Activated B cell treated with CpG ODN at 0.5 μM for 24 hours (primary cell): Measurements from ENCODE around the gene SEPTIN8. TPM values are rescaled to one million over a fixed set of nuclear protein-coding genes. Genes with fewer than 3 reads are reported as not detected.

Experiments used
- ATAC-seq: fragments of 200-7000 bp; cut with Tn5 transposase; one replicate; pipeline ENCODE4 v1.10.0; 2021; ENCODE audit warnings: low read depth, mild to moderate bottlenecking, moderate library complexity
- CTCF ChIA-PET: fragments of 350-600 bp; sonication (Branson Sonifier 250); formaldehyde crosslinking; loops from one replicate; lab custom pipeline; 2021; ENCODE audit warnings: antibody characterized with exemption; lab: Charles Lee
- POLR2A ChIA-PET: fragments of 350-600 bp; sonication (Branson Sonifier 250); formaldehyde crosslinking; loops from one replicate; lab custom pipeline; 2021; ENCODE audit warnings: antibody characterized with exemption; lab: Charles Lee
- DNase-seq: peaks from one replicate; pipeline ENCODE4 v3.0.0; 2022
- H3K27ac Mint-ChIP-seq: one replicate; pipeline ENCODE4 v1.8.0; 2020; ENCODE audit warnings: mixed read lengths
- H3K27me3 Mint-ChIP-seq: one replicate; pipeline ENCODE4 v1.8.0; 2021; ENCODE audit warnings: mixed read lengths
- H3K36me3 Mint-ChIP-seq: one replicate; pipeline ENCODE4 v1.8.0; 2021; ENCODE audit warnings: low read depth, mixed read lengths
- H3K4me1 Mint-ChIP-seq: one replicate; pipeline ENCODE4 v1.8.0; 2021; ENCODE audit warnings: mixed read lengths
- H3K4me3 Mint-ChIP-seq: one replicate; pipeline ENCODE4 v1.8.0; 2020; ENCODE audit warnings: mild to moderate bottlenecking, mixed read lengths
- H3K9me3 Mint-ChIP-seq: one replicate; pipeline ENCODE4 v1.8.0; 2020; ENCODE audit warnings: mixed read lengths
- intact Hi-C: fragments of 100-400 bp; cut with micrococcal nuclease; formaldehyde crosslinking; loops from one replicate; pipeline ENCODE4 v1.15.1; 2024
- total RNA-seq: library from RNA; stranded (reverse); gene quantifications from 2 replicates; pipeline ENCODE4 v1.2.3, GENCODE V29; 2022
- TF ChIP-seq, protein P1 (sequence below): fragments of 200-600 bp; IDR thresholded peaks from one replicate; pipeline ENCODE4 v1.8.0; 2022; ENCODE audit warnings: antibody characterized with exemption, mild to moderate bottlenecking

SEPTIN8 gene
- total RNA-seq, 1 donor from 2014 or later: 7.3 TPM

- no peak for DNase-seq
- H3K9me3 Mint-ChIP-seq: no peaks in the 10 kb centered on the region
- H3K4me3 Mint-ChIP-seq: no peak overlapping the region
- peaks cover under 1% of the 10 kb centered on the region for H3K36me3 Mint-ChIP-seq
- TF ChIP-seq, protein P1, sequence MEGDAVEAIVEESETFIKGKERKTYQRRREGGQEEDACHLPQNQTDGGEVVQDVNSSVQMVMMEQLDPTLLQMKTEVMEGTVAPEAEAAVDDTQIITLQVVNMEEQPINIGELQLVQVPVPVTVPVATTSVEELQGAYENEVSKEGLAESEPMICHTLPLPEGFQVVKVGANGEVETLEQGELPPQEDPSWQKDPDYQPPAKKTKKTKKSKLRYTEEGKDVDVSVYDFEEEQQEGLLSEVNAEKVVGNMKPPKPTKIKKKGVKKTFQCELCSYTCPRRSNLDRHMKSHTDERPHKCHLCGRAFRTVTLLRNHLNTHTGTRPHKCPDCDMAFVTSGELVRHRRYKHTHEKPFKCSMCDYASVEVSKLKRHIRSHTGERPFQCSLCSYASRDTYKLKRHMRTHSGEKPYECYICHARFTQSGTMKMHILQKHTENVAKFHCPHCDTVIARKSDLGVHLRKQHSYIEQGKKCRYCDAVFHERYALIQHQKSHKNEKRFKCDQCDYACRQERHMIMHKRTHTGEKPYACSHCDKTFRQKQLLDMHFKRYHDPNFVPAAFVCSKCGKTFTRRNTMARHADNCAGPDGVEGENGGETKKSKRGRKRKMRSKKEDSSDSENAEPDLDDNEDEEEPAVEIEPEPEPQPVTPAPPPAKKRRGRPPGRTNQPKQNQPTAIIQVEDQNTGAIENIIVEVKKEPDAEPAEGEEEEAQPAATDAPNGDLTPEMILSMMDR: no peak
- peaks cover 19% of the 10 kb centered on the region for H3K27me3 Mint-ChIP-seq
- peaks cover 9% of the 10 kb centered on the region for H3K4me1 Mint-ChIP-seq
- no peak overlapping the region for H3K27ac Mint-ChIP-seq
- no peak for ATAC-seq
- intact Hi-C loops: no loop called here
- ChIA-PET POLR2A (no interaction called here), CTCF (no interaction called here)
These were observed 34.4 kb downstream of the SEPTIN8 start for GRCh38 chr5:132742626-132743025.

- intact Hi-C loops: no loop called here
- H3K9me3 Mint-ChIP-seq: no peaks in the 10 kb centered on the region
- H3K27me3 Mint-ChIP-seq: peaks cover 19% of the 10 kb centered on the region
- DNase-seq: no peak
- TF ChIP-seq, protein P1: no peak
- ATAC-seq: no peak
- H3K36me3 Mint-ChIP-seq: peaks cover 5% of the 10 kb centered on the region
- no peak overlapping the region for H3K27ac Mint-ChIP-seq
- H3K4me1 Mint-ChIP-seq: peaks cover 12% of the 10 kb centered on the region
- no peak overlapping the region for H3K4me3 Mint-ChIP-seq
- POLR2A ChIA-PET: no interaction called here
- CTCF ChIA-PET: no interaction called here
These were observed 34.9 kb downstream of the SEPTIN8 start for GRCh38 chr5:132742158-132742557.

- H3K4me3 Mint-ChIP-seq: no peak overlapping the region
- H3K36me3 Mint-ChIP-seq: peaks cover 6% of the 10 kb centered on the region
- TF ChIP-seq, protein P1: no peak
- ChIA-PET CTCF (interaction anchor here (0.9 kb wide), 1 partner anchor 81 kb away, joined by 3 read pairs; no protein-coding TSS in a partner anchor), POLR2A (no interaction called here)
- DNase-seq: no peak
- intact Hi-C loops: loop anchor here (5.0 kb wide), 1 partner anchor 212 kb away; no protein-coding TSS in a partner anchor
- H3K27ac Mint-ChIP-seq: no peak overlapping the region
- H3K27me3 Mint-ChIP-seq: peaks cover 10% of the 10 kb centered on the region
- H3K9me3 Mint-ChIP-seq: no peaks in the 10 kb centered on the region
- H3K4me1 Mint-ChIP-seq: peaks cover 18% of the 10 kb centered on the region
- no peak for ATAC-seq
These were observed 37.8 kb downstream of the SEPTIN8 start for GRCh38 chr5:132739232-132739631.

DNA sequence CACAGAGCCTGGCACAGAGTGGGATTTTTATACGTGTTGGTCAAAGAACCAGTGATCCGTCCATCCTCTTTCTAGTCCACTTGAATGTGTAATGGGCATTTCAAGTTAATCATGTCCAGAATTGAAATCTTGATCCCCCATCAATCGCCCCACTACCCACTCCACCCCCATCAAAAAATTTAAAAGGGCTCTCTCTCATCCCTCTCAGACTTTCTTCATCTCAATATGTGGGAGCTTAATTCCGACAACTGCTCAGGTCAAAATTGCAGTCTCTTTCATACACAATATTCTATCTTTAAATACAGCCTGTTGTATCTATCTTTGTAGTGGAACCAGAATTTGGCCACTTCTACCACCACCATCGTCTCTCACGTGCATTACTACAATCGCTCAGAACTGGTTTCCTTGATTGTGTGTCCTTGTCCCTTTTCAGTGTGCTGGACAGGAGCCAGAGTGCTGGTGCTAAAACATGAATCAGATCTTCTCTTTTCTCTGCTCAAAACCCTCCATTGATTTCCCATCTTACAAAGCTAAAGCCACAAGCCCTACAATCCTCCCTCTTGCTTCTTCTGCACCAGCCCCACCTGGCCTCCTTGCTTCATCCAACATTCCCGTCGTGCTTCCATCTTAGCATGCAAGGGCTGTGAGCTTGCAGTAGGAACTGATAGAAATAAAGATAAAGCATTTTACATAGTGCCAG is 38.9 kb downstream of the SEPTIN8 start:
- ATAC-seq (no peak), DNase-seq (no peak)
- Mint-ChIP-seq H3K27me3 (peaks cover 9% of the 10 kb centered on the region), H3K27ac (peak overlapping the region; percentile 87), H3K36me3 (peaks cover 14% of the 10 kb centered on the region), H3K4me1 (peaks cover 18% of the 10 kb centered on the region), H3K4me3 (peak overlapping the region; percentile 90), H3K9me3 (no peaks in the 10 kb centered on the region)
- intact Hi-C loops: loop anchor here (1.0 to 5.0 kb wide), 7 partner anchors 9 to 225 kb away; partner anchors contain the start of genes AFF4, CCNI2, GDF9 and SEPTIN8
- ChIA-PET POLR2A (interaction anchor here (0.5 to 1.8 kb wide), 10 partner anchors 9 to 1541 kb away, joined by 3 to 11 read pairs (median 4); partner anchors contain the start of genes AFF4, CCNI2, HSPA4 and SEPTIN8), CTCF (interaction anchor here (0.8 to 1.6 kb wide), 3 partner anchors 9 to 352 kb away, joined by 3 to 5 read pairs (median 4); partner anchors contain the start of gene CCNI2)
- TF ChIP-seq, protein P1: no peak
